HL-60 (cell line): ENCODE results near the gene LHFPL6.

Experiments
- DNase-seq, 2 experiments: peaks; one replicate each; pipeline ENCODE4 v3.0.0-alpha.2; 2010 to 2020; ENCODE audit warnings: low read depth in 1 of 2, low spot score in 1 of 2
- H3K27ac ChIP-seq: fragments of 250-450 bp; sonication (Bioruptor Pico); replicated peaks from 2 replicates; pipeline ENCODE4 v1.5.1; 2020; ENCODE audit warnings: mild to moderate bottlenecking, moderate library complexity
- H3K27me3 ChIP-seq: fragments of 250-450 bp; sonication (Bioruptor Pico); 2 replicates; pipeline ENCODE4 v1.5.1; 2021; ENCODE audit warnings: mild to moderate bottlenecking, moderate library complexity; ENCODE audit not compliant: insufficient read depth, poor library complexity, severe bottlenecking
- H3K4me3 ChIP-seq: replicated peaks from 2 replicates; pipeline ENCODE4 v1.5.1; 2011; ENCODE audit warnings: mild to moderate bottlenecking, control low read depth, low read length; ENCODE audit not compliant: insufficient read depth
- CTCF ChIP-seq: IDR thresholded peaks from one replicate; pipeline ENCODE4 v1.5.1; 2011; ENCODE audit warnings: low read length, control low read depth, inconsistent platforms; ENCODE audit not compliant: insufficient read depth
- GABPA ChIP-seq: IDR thresholded peaks from 2 replicates; pipeline ENCODE4 v1.6.1; 2012; ENCODE audit warnings: low read depth
- POLR2AphosphoS5 ChIP-seq: IDR thresholded peaks from 2 replicates; pipeline ENCODE4 v1.6.1; 2012; ENCODE audit warnings: low read depth
- REST ChIP-seq: IDR thresholded peaks from 2 replicates; pipeline ENCODE4 v1.6.1; 2012; ENCODE audit warnings: low read depth; ENCODE audit not compliant: insufficient replicate concordance
- SPI1 ChIP-seq: IDR thresholded peaks from 2 replicates; pipeline ENCODE4 v1.6.1; 2012; ENCODE audit warnings: low read depth, mild to moderate bottlenecking, borderline replicate concordance

LHFPL6 gene

GRCh38 chr13:39483326-39483725 is 119.7 kb downstream of the LHFPL6 start:
- Histone ChIP-seq H3K27me3 (peaks cover 2% of the 10 kb centered on the region), H3K4me3 (no peak overlapping the region), H3K27ac (no peak overlapping the region)
- DNase-seq, result no peak
- TF ChIP-seq CTCF, result no peak
- TF ChIP-seq REST, result no peak
- TF ChIP-seq SPI1, result no peak
- TF ChIP-seq GABPA, result no peak
- TF ChIP-seq POLR2AphosphoS5, result no peak

- DNase-seq, result no peak
- TF ChIP-seq GABPA, result no peak
- no peak for TF ChIP-seq CTCF
- no peak for TF ChIP-seq REST
- TF ChIP-seq SPI1, result no peak
- TF ChIP-seq POLR2AphosphoS5, result no peak
- peaks cover 11% of the 10 kb centered on the region for H3K27me3 ChIP-seq
- H3K27ac ChIP-seq, result no peak overlapping the region
- H3K4me3 ChIP-seq, result no peak overlapping the region
Observed at GRCh38 chr13:39481491-39481890, 121.5 kb downstream of the LHFPL6 start.

- DNase-seq, result no peak
- TF ChIP-seq REST (peak; percentile 55), GABPA (no peak)
- Histone ChIP-seq H3K4me3 (no peak overlapping the region), H3K27ac (no peak overlapping the region), H3K27me3 (peaks cover 9% of the 10 kb centered on the region)
Observed at GRCh38 chr13:39474600-39474999, 128.4 kb downstream of the LHFPL6 start.

- Histone ChIP-seq H3K27ac (no peak overlapping the region), H3K4me3 (no peak overlapping the region), H3K27me3 (peaks cover 2% of the 10 kb centered on the region)
- no peak for DNase-seq
- TF ChIP-seq POLR2AphosphoS5, result no peak
- no peak for TF ChIP-seq CTCF
- TF ChIP-seq REST, result no peak
- no peak for TF ChIP-seq SPI1
- TF ChIP-seq GABPA, result no peak
Observed at GRCh38 chr13:39469676-39470075, 133.3 kb downstream of the LHFPL6 start.
